ENCODE data around the gene PARD3B.

The PARD3B gene

GRCh38 chr2:205596581-205596980 is 1051.3 kb downstream of the PARD3B start:
- DNase-seq (ENCODE audit: insufficient read length, low spot score) (no peak), FAIRE-seq (no peak)

GRCh38 chr2:205605638-205606304 is 1060.5 kb downstream of the PARD3B start:
- TF ChIP-seq TAF1 (IDR thresholded peaks at IDR 0.05; ENCODE audit: low read depth, low read length) = no peak
- TF ChIP-seq SPI1 (IDR thresholded peaks at IDR 0.05; ENCODE audit: low read depth, low read length) = no peak
- TF ChIP-seq PAX5 (IDR thresholded peaks at IDR 0.05; ENCODE audit: insufficient read depth, low read length, severe bottlenecking) = no peak
- TF ChIP-seq POLR2A (IDR thresholded peaks at IDR 0.05; ENCODE audit: low read depth, low read length) = no peak
- TF ChIP-seq POLR2AphosphoS5 (IDR thresholded peaks at IDR 0.05; ENCODE audit: low read depth, low read length) = no peak
- no peak for TF ChIP-seq POU2F2 (IDR thresholded peaks at IDR 0.05; ENCODE audit: low read depth, low read length)
- no peak for FAIRE-seq
- DNase-seq (ENCODE audit: insufficient read length, low spot score) = no peak

More at GRCh38 chr2:205596581-205596980, 1051.3 kb downstream of the PARD3B start:
- no peak for TF ChIP-seq TAF1 (IDR thresholded peaks at IDR 0.05; ENCODE audit: low read depth, low read length)
- TF ChIP-seq POLR2A (IDR thresholded peaks at IDR 0.05; ENCODE audit: low read depth, low read length) = no peak
- no peak for TF ChIP-seq PAX5 (IDR thresholded peaks at IDR 0.05; ENCODE audit: insufficient read depth, low read length, severe bottlenecking)
- TF ChIP-seq POLR2AphosphoS5 (IDR thresholded peaks at IDR 0.05; ENCODE audit: low read depth, low read length) = no peak
- TF ChIP-seq SPI1 (IDR thresholded peaks at IDR 0.05; ENCODE audit: low read depth, low read length) = no peak
- no peak for TF ChIP-seq POU2F2 (IDR thresholded peaks at IDR 0.05; ENCODE audit: low read depth, low read length)

- FAIRE-seq (no peak), DNase-seq (ENCODE audit: insufficient read length, low spot score) (no peak)
- TF ChIP-seq POLR2A (IDR thresholded peaks at IDR 0.05; ENCODE audit: low read depth, low read length) (no peak), SPI1 (IDR thresholded peaks at IDR 0.05; ENCODE audit: low read depth, low read length) (no peak), POU2F2 (IDR thresholded peaks at IDR 0.05; ENCODE audit: low read depth, low read length) (no peak), TAF1 (IDR thresholded peaks at IDR 0.05; ENCODE audit: low read depth, low read length) (no peak), PAX5 (IDR thresholded peaks at IDR 0.05; ENCODE audit: insufficient read depth, low read length, severe bottlenecking) (no peak), POLR2AphosphoS5 (IDR thresholded peaks at IDR 0.05; ENCODE audit: low read depth, low read length) (no peak)
Measured at GRCh38 chr2:205607146-205607545, 1061.9 kb downstream of the PARD3B start.

GRCh38 chr2:205609113-205609512 is 1063.8 kb downstream of the PARD3B start:
- no peak for FAIRE-seq
- DNase-seq (ENCODE audit: insufficient read length, low spot score) = no peak
- TF ChIP-seq POLR2AphosphoS5 (IDR thresholded peaks at IDR 0.05; ENCODE audit: low read depth, low read length) = no peak
- no peak for TF ChIP-seq TAF1 (IDR thresholded peaks at IDR 0.05; ENCODE audit: low read depth, low read length)
- no peak for TF ChIP-seq POU2F2 (IDR thresholded peaks at IDR 0.05; ENCODE audit: low read depth, low read length)
- no peak for TF ChIP-seq SPI1 (IDR thresholded peaks at IDR 0.05; ENCODE audit: low read depth, low read length)
- TF ChIP-seq POLR2A (IDR thresholded peaks at IDR 0.05; ENCODE audit: low read depth, low read length) = no peak
- TF ChIP-seq PAX5 (IDR thresholded peaks at IDR 0.05; ENCODE audit: insufficient read depth, low read length, severe bottlenecking) = no peak

- no peak for TF ChIP-seq POU2F2 (IDR thresholded peaks at IDR 0.05; ENCODE audit: low read depth, low read length)
- no peak for FAIRE-seq
- no peak for DNase-seq (ENCODE audit: insufficient read length, low spot score)
Measured at GRCh38 chr2:205610437-205610836, 1065.2 kb downstream of the PARD3B start.

- DNase-seq (ENCODE audit: insufficient read length, low spot score) = no peak
- FAIRE-seq = no peak
- TF ChIP-seq POLR2A (IDR thresholded peaks at IDR 0.05; ENCODE audit: low read depth, low read length) (no peak), POU2F2 (IDR thresholded peaks at IDR 0.05; ENCODE audit: low read depth, low read length) (no peak), POLR2AphosphoS5 (IDR thresholded peaks at IDR 0.05; ENCODE audit: low read depth, low read length) (no peak), SPI1 (IDR thresholded peaks at IDR 0.05; ENCODE audit: low read depth, low read length) (no peak), TAF1 (IDR thresholded peaks at IDR 0.05; ENCODE audit: low read depth, low read length) (no peak), PAX5 (IDR thresholded peaks at IDR 0.05; ENCODE audit: insufficient read depth, low read length, severe bottlenecking) (no peak)
Measured at GRCh38 chr2:205612636-205613035, 1067.4 kb downstream of the PARD3B start.

- FAIRE-seq = no peak
- DNase-seq (ENCODE audit: insufficient read length, low spot score) = no peak
- no peak for TF ChIP-seq POLR2AphosphoS5 (IDR thresholded peaks at IDR 0.05; ENCODE audit: low read depth, low read length)
- TF ChIP-seq POLR2A (IDR thresholded peaks at IDR 0.05; ENCODE audit: low read depth, low read length) = no peak
Measured at GRCh38 chr2:205613970-205614559, 1068.8 kb downstream of the PARD3B start.

GRCh38 chr2:205614965-205615364 is 1069.7 kb downstream of the PARD3B start:
- FAIRE-seq = no peak
- TF ChIP-seq POLR2A (IDR thresholded peaks at IDR 0.05; ENCODE audit: low read depth, low read length) (no peak), TAF1 (IDR thresholded peaks at IDR 0.05; ENCODE audit: low read depth, low read length) (no peak), POLR2AphosphoS5 (IDR thresholded peaks at IDR 0.05; ENCODE audit: low read depth, low read length) (no peak), POU2F2 (IDR thresholded peaks at IDR 0.05; ENCODE audit: low read depth, low read length) (no peak), SPI1 (IDR thresholded peaks at IDR 0.05; ENCODE audit: low read depth, low read length) (no peak), PAX5 (IDR thresholded peaks at IDR 0.05; ENCODE audit: insufficient read depth, low read length, severe bottlenecking) (no peak)
- no peak for DNase-seq (ENCODE audit: insufficient read length, low spot score)

- no peak for TF ChIP-seq POU2F2 (IDR thresholded peaks at IDR 0.05; ENCODE audit: low read depth, low read length)
- TF ChIP-seq SPI1 (IDR thresholded peaks at IDR 0.05; ENCODE audit: low read depth, low read length) = no peak
- TF ChIP-seq PAX5 (IDR thresholded peaks at IDR 0.05; ENCODE audit: insufficient read depth, low read length, severe bottlenecking) = no peak
- no peak for TF ChIP-seq POLR2AphosphoS5 (IDR thresholded peaks at IDR 0.05; ENCODE audit: low read depth, low read length)
- no peak for TF ChIP-seq TAF1 (IDR thresholded peaks at IDR 0.05; ENCODE audit: low read depth, low read length)
- no peak for TF ChIP-seq POLR2A (IDR thresholded peaks at IDR 0.05; ENCODE audit: low read depth, low read length)
- DNase-seq (ENCODE audit: insufficient read length, low spot score) (no peak), FAIRE-seq (no peak)
Measured at GRCh38 chr2:205617905-205618304, 1072.6 kb downstream of the PARD3B start.

- TF ChIP-seq POLR2A (IDR thresholded peaks at IDR 0.05; ENCODE audit: low read depth, low read length) (no peak), PAX5 (IDR thresholded peaks at IDR 0.05; ENCODE audit: insufficient read depth, low read length, severe bottlenecking) (no peak), SPI1 (IDR thresholded peaks at IDR 0.05; ENCODE audit: low read depth, low read length) (no peak), POU2F2 (IDR thresholded peaks at IDR 0.05; ENCODE audit: low read depth, low read length) (no peak), TAF1 (IDR thresholded peaks at IDR 0.05; ENCODE audit: low read depth, low read length) (no peak), POLR2AphosphoS5 (IDR thresholded peaks at IDR 0.05; ENCODE audit: low read depth, low read length) (no peak)
- FAIRE-seq (no peak), DNase-seq (ENCODE audit: insufficient read length, low spot score) (no peak)
Measured at GRCh38 chr2:205619600-205619999, 1074.3 kb downstream of the PARD3B start.

Measured in GM12891 (cell line).